RPMI8226 (cell line): ENCODE results near the gene CHCT1.
"Not testable (repeated sequence)": the region's sequence is repeated elsewhere in the genome, so short reads cannot be mapped to it uniquely, and the experiment has no call there.

Source experiments
- DNase-seq: peaks from one replicate; pipeline ENCODE4 v3.0.0-alpha.2; 2015

The CHCT1 gene

DNA sequence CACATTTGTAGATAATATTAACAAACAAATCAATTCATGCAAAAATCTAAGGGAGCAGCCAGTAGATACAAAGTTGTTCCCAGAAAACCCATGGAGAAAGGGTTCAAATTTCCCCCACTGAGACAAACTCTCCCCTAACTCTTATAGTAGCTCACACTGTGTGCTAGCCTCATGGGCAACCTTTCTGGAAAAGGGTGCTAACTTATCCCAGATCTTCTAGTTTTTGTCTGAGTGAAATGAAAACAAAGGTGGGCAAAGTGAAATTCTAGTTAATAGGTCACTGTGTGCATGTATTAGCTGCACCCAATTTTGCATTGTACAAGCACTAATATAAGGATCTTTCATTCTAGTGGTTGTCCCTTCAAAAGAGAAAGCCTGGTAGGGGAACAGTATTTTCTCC lies 20.5 kb upstream of the CHCT1 start:
- no peak for DNase-seq

DNA sequence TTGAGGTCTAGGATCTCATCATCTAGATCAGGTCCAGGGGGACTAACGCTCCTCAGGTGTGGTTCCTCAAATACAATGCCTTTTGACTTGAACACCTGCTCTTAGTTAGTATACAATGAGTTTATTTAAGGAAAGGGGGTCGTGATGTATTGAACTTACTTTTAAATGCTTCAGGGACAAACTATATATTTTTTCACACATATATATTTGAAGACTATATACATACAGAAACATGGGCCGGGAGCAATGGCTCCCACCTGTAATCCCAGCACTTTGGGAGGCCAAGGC lies 18.8 kb upstream of the CHCT1 start:
- no peak for DNase-seq

DNA sequence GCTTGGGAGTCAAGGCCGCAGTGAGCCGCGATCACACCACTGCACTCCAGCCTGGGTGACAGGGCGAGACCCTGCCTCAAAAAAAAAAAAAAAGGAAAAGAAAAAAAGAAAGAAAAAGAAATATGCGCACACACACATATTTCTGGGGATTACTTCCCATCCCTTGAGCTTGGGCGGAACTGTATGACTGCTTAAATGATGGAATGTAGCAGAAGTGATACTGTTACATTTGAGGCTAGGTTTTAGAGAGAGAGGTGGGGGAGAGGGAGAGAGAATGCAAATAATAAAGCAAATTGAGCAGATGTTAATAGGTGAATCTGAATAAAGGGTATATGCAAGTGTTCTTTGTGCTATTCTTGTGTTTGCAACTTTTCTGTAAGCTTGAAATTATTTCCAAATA lies 18.3 kb upstream of the CHCT1 start:
- no peak for DNase-seq

DNA sequence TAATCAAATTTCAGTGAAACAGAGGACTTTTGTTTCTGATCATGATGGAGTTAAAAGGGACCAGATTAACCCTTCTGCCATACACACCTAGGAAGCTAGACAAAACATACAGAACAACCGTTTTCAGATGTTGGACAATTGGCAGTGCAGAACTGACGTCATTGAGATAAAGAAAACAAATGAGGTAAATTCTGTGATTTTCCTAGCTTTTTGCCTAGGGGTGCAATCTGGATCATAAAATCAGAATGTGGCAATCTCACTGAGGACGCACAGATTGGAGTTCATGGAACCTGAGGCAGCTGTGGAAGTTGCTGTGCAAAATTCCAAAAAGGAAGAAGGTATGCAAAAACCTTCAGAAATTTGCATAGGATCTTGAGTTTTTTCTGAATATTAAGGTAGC lies 15.4 kb upstream of the CHCT1 start:
- no peak for DNase-seq

GRCh38 chr17:60410001-60410400 lies 12.3 kb upstream of the CHCT1 start:
- no peak for DNase-seq

DNA sequence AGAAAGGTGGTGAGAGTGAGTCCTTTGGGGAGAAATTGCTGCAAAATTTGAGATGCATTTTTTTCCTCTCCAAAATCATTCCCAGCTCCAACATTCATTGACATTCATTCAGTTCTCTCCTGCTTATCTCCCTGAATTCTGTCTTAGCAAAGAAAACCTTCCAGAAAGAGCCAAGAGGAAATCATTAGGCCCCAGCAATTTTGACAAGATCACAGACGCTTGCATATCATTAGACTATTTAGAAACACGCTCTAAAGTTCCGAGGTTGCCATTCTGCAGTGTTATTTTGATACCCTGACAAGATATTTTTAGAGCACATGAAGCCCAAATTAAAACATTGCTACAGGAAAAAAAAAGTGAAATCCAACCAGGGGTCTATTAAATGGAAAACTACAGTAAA lies 9.6 kb upstream of the CHCT1 start:
- DNase-seq: no peak

GRCh38 chr17:60415146-60415545 lies 7.1 kb upstream of the CHCT1 start:
- DNase-seq: no peak

GRCh38 chr17:60416368-60416925 lies 5.8 kb upstream of the CHCT1 start:
- no peak for DNase-seq

DNA sequence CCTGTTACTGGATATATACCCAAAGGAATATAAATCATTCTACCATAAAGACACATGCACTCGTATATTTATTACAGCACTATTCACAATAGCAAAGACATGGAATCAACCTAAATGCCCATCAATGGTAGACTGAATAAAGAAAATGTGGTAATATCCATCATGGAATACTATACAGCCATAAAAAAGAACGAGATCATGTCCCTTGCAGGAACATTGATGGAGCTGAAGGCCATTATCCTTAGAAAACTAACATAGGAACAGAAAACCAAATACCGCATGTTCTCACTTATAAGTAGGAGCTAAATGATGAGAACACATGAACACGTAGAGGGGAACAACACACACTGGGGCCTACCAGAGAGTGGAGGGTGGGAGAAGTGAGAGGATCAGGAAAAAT lies 3.3 kb upstream of the CHCT1 start:
- DNase-seq: not testable (repeated sequence)

GRCh38 chr17:60419875-60420274 lies 2.4 kb upstream of the CHCT1 start:
- not testable (repeated sequence) for DNase-seq

DNA sequence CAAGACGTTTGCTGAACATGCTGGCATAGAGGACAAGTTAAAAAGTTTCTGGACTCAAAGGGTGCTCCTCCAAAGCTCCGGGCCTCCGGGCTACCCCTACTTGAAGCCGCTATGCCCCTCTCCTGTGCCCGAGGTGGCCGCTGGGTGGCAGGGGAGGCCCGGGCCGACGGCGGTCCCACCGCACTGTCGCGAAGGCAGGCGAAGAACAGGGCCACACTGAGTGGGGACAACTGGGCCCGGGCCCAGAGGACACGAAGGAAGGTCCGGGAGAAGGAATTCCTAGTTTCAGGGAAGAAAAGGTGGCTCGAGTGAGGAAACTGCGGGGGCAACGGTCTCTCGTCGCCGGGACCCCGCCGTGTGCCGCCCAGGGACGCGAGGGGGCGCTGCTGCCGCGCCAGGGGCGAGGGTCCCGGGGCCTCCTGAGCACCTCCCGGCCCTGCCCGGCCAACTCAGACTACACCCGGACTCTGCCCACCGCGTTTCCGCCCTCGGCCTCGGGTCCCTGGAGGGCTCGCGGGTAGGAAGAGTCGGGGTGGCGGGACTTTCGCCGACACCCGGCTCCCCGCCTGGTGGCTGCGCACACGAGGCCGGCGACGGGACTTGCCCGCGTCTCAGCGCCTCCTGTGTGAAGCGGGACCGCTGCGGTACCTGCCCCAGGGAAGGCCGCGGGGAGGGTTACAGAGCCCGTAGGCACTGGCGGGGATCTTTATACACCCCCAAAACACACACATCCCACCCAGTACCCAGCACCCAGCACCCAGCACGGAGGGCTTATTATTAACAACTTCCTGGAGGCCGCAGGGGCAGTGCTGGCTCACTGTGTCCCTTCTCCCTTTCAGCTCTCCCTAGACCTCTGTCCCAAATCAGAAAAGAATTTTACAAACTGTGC lies 772 bp upstream of the CHCT1 start:
- peak; percentile 80 for DNase-seq

GRCh38 chr17:60423865-60424264 lies 1.6 kb downstream of the CHCT1 start:
- DNase-seq: no peak

DNA sequence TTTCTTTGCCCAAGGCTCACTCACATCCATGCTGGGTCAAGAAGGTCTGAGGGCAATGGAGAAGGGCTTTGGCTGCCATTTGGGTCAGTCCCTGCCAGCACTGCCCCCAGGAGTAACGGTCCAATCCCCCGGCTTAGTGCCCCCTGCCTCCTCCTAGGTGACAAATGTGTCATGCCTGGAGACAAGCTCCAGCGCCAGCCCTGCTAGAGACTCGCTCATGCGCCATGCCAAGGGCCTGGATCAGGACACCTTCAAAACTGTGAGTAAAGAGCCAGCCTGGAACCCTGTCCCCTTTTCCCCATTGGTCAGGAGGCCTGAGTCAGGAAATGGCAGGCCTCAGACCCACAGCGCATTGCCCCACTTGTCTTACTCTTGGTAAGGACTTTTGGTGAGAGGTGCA lies 3.3 kb downstream of the CHCT1 start:
- no peak for DNase-seq

DNA sequence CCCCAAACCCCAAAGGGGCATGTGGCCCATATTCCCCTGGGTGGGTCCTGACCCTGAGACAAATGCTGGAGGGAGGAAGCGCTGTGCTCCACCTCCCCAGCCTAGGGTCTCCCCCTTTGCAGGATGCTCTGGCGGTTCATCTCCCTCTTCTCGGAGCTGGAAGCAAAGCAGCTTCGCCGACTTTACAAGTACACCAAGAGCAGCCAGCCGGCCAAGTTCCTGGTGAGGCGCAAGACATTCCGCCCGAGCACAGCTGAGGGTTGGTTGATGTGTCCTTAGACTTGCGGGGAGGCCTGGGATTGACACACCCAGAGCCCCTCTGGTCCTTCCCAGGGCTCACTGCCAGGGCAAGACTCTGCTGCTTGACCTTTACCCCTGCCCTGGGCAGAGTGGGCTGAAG lies 4.3 kb downstream of the CHCT1 start:
- DNase-seq: no peak

GRCh38 chr17:60428491-60428890 lies 6.2 kb downstream of the CHCT1 start:
- not testable (repeated sequence) for DNase-seq

GRCh38 chr17:60430561-60430960 lies 8.3 kb downstream of the CHCT1 start:
- not testable (repeated sequence) for DNase-seq

DNA sequence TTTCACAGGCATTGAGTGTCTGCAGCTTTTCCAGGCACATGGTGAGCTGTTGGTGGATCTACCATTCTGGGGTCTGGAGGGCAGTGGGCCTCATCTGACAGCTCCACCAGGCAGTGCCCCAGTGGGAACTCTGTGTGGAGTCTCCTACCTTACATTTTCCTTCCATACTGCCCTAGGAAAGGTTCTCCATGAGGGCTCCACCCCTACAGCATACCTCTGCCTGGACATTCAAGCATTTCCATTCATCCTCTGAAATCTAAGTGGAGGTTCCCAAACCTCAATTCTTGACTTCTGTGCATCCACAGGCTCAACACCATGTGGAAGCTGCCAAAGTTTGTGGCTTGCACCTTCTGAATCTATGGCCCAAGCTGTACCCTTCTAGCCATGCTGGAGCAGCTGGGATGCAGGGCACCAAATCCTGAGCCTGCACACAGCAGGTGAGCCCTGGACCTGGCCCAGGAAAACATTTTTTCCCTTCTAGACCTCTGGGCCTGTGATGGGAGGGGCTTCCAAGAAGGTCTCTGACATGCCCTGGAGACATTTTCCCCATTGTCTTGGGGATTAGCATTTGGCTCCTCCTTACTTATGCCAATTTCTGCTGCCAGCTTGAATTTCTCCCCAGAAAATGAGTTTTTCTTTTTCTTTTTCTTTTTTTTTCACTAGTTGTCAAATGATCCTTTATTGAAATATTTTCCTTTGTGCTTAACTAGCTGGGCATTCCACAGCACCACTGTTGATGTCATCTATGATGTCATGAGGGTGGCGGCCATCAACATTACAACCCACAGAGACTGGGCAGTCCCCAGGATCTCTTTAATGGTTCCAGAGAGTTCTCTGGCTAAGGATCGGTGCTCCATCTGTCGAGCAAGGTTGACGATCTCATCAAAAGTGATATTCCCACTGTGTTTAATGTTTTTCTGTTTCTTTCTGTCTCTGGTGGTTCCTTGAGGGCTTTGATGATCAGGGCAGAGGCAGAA lies 11.0 kb downstream of the CHCT1 start:
- not testable (repeated sequence) for DNase-seq

DNA sequence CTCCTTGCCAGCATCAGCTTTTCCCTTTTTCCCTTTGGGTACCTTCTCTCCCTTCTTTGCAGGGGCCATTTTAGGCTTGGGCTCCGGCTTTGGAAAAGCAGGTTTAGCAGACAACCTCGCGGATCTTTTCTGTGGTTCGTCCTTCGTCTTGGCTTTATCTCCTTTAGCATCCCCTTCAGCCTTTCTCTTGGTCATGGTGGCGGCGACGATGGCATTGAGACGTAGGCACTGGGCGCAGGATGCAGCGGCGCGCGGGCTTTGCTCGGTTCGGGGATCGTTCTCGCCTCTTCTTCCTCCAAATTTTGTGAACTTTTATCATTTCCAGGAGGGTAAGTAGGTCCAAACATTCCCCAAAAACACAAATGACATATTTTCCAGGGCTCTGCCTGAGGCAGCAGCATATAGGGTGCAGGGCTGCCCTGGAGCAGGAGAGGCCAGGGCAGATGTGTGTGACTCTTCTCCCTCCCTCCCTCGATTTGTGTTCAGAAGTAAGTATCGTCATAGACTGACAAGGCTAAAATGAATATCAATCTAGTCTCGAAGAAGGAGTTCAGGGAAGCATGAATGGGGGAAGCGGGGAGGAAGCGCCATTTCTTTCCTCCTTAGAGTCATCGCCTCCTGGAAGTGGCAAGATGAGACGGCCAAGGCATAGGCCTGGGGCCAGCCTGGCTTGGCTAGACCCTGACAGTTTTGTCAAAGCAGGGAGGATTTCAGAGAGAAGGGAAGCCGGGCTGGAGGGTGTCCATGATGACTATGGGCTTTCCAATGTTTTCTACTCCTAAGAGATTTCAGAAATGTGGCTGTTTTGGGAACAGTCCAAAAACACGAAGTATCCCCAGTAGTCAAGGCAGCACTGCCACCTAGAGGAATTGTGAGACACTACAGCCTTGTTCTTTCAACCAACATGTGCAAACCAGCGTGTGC lies 13.2 kb downstream of the CHCT1 start:
- DNase-seq: peak; percentile 76

DNA sequence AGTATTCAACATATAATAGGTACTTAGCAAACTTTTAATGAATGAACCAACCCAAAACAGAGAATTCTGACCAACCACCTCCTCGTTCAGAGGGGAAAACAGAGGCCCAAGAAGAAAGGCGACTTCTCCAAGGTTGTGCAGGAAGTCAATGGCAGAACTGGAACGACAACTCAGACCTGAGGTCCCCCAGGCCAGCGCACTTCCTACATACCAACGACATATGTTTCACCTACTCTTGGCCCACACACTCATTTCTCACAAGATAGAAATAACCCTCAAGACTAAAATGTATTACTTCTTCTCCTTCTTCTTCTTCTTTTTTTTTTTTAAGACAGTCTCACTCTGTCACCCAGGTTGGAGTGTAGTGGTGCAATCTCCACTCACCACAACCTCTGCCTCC lies 14.4 kb downstream of the CHCT1 start:
- DNase-seq: no peak

DNA sequence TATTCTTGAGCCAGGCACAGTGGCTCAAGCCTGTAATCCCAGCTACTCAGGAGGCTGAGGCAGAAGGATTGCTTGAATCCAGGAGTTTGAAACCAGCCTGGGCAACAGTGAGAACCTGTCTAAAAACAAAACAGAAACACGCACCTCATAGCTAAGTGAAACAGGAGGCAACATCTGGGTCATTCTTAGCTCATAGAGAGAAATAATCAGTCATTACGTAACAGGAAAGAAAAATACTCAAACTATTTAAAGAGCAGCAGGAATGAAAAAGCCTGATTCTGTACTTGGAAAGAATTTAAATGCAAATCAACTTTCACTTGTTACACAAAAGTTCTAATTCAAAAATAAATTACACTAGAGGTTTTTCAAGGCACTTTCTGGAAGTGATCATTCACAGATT lies 17.2 kb downstream of the CHCT1 start:
- no peak for DNase-seq

DNA sequence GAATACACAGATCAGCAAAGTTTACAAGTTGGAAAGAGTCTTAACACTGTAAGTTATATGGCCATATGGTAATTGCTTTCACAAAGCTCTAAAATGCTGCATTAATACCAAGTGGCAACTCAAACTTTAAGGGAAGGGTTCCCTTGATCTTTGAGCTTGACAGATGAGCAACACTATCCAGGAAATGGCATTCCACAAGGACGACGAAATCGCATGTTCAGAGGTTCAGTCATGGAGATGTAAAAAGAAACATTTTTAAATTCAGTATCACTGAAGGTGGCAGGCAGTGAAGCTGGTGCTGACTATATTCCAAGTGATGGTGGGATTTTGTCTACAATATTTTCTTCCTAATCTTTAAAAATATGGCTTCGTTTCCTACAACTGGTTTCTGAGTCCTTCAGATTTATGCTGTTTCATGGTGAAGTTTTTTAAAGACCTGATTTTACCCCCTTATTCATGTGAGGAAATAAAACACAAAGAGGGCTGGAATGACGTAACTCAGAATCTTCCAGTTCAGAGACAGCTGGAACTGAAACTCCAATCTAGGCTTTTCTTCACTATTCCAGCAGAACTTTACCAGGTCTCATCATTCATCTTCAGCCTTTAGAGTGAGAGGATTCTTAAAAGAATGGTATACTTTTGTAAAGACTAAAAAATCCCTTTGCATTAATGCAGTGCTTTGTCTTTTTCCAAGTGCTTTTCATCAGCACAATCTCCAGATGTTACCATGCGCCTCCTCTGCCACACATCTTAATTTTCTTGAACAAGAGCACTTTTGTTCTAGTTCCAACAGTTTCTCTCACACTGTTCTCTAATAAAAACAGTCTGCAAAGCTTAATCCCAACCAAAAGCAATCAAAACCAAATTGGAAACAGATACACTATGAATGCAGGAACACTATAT lies 20.2 kb downstream of the CHCT1 start:
- DNase-seq: no peak
